Testis (tissue), 2 donors: ENCODE measurements around the gene GIMAP8.

Experiments used
- CTCF ChIP-seq, 3 experiments: fragments of 450-650 bp in 2 of 3; fragments of 200-600 bp in 1 of 3; sonication (generic) in 1 of 3; IDR thresholded peaks; one replicate each; pipeline ENCODE4 v1.5.1; 2016 to 2019; ENCODE audit warnings: antibody characterized with exemption in 3 of 3, mild to moderate bottlenecking in 2 of 3, moderate library complexity in 1 of 3
- POLR2A ChIP-seq: fragments of 450-650 bp; IDR thresholded peaks from one replicate; pipeline ENCODE4 v1.6.1; 2017; ENCODE audit warnings: antibody characterized with exemption, mild to moderate bottlenecking, moderate library complexity

GRCh38 chr7:150447966-150448788 is 2.3 kb upstream of the GIMAP8 start:
- TF ChIP-seq CTCF (IDR thresholded peaks at IDR 0.05) (no peak), POLR2A (no peak)
